Keratinocyte (primary cell): ENCODE data around the gene KCNMA1.

Experiments used
- EZH2 ChIP-seq: IDR thresholded peaks from one replicate; pipeline ENCODE4 v1.6.1; 2012; ENCODE audit warnings: inconsistent platforms, mild to moderate bottlenecking, low read length, moderate library complexity
- TF ChIP-seq, protein P1 (sequence below), 3 experiments: IDR thresholded peaks in 1 of 3; conservative IDR thresholded peaks in 1 of 3; optimal IDR thresholded peaks in 1 of 3; 2 replicates in 2 of 3; 3 replicates in 1 of 3; pipeline versions ENCODE3 to v1.5.1; 2011; ENCODE audit warnings: low read length in 3 of 3, mild to moderate bottlenecking in 3 of 3, moderate library complexity in 2 of 3, control low read depth in 1 of 3, inconsistent platforms in 1 of 3; ENCODE audit not compliant: insufficient read depth in 2 of 3; ENCODE audit errors: extremely low read depth in 1 of 3

DNA sequence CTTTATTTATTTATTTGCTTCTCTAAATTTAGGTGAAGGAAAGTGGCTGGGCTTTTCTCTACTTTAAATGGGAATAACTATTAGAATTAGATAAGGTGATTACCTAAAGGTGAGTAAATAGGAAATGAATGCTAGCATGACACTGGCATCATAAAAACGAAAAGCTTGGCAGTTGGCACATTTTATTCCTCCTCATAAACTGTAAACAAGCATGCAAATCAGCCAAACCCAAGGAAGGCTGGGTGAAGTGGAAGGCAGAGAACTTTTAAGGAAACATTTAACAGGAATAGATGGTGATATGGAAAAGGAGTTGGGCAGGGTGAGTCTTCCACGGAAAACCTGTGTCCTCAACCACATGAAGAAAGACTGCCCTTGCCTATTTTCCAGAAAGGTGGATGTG, 669.1 kb downstream of the KCNMA1 start:
- TF ChIP-seq, protein P1, sequence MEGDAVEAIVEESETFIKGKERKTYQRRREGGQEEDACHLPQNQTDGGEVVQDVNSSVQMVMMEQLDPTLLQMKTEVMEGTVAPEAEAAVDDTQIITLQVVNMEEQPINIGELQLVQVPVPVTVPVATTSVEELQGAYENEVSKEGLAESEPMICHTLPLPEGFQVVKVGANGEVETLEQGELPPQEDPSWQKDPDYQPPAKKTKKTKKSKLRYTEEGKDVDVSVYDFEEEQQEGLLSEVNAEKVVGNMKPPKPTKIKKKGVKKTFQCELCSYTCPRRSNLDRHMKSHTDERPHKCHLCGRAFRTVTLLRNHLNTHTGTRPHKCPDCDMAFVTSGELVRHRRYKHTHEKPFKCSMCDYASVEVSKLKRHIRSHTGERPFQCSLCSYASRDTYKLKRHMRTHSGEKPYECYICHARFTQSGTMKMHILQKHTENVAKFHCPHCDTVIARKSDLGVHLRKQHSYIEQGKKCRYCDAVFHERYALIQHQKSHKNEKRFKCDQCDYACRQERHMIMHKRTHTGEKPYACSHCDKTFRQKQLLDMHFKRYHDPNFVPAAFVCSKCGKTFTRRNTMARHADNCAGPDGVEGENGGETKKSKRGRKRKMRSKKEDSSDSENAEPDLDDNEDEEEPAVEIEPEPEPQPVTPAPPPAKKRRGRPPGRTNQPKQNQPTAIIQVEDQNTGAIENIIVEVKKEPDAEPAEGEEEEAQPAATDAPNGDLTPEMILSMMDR (optimal IDR thresholded peaks at IDR 0.05 in 1 of 3, IDR thresholded peaks at IDR 0.05 in 1 of 3, conservative IDR thresholded peaks at IDR 0.05 in 1 of 3; ENCODE audit: extremely low read depth in 1 of 3, insufficient read depth in 2 of 3, low read length in 3 of 3), result no peak
- TF ChIP-seq EZH2, result no peak
